Measurements from ENCODE around the gene CTNNA3.

CTNNA3 gene

DNA sequence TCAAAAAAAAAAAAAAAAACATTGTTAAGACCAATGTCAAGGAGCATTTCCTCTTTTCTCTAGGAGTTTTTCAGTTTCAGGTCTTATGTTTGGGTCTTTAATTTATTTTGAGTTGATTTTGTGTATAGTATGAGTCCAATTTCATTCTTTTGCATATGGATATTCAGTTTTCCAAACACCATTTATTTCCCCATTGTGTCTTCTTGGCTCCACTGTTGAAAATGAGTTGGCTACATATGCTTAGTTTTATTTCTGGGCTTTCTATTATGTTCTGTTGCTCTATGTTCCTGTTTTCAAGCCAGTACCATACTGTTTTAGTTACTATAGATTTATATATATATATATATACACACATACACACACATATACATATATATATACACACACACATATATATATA, 1506.7 kb downstream of the CTNNA3 start:
- no peak for DNase-seq

GRCh38 chr10:66187053-66187733, 1508.8 kb downstream of the CTNNA3 start:
- no peak for DNase-seq

DNA sequence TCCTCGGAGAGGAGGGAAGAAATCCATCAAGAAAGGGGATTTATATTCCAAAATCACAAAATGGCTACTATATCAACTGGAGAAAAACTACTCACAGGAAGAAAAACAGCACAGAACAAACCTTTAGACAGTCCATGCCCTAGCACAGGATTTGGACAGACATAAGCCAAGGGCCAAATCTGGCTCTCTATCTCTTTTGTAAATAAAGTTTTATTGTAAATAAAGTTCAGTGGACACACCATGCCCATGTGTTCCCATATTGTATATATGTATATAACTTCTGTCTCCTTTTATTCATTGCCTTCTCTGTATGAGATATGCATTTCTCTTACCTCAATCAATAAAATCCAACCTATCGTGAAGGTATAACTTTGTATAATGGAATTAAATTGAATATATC, 1513.0 kb downstream of the CTNNA3 start:
- no peak for DNase-seq

DNA sequence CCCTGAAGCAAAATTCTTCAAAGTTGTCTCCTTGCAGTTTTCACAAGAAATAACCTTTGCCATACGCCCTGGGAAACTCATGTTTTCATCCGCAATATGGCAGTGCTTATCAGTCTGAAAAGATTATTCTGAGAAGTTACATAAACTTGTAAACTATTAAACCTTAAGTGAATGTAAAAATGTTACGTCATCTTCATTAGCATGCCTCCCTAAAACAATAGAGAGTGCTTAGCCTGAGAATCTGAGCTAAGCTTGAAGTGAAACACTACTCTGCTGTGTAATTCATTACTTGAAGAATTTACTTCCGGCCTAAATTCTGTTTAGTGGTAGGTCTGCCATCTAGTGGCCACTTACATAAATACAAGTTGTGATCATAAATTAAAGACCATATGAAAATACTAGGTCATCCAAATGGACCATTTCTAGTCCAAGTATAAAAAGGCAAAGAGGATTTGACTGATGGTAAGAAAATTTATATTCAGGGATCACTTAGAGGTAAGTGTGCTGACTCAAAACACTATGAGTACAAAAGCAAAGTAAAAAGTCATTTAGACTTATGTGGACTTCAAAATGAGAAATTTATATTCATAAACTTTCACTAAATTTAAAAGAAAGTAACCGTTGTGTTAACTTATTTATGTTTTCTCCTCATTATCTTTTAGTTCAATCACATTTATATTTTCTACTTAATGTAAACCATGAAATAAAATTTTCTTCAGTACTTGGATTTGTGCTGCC, 1515.2 kb downstream of the CTNNA3 start:
- peak; percentile 20 to 74 (median 31) for DNase-seq

DNA sequence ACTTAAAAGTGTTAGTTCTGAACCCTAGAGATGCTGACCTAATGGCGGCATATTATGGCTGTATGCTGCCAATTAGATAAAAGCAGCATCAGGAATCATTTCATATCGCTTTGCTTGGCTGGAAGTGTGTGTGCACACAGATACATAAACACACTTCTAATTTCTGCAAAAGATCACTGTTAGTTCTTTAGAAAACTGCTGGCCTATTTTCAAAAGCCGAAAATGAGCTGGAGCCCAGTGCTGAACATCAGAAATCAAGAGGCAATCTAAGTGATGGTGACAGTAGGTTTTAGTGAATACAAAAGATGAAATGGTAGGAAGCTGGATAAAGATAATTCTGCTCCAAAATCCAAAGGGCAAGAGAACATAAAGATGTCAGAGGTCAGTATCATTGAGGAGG, 1516.0 kb downstream of the CTNNA3 start:
- no peak for DNase-seq

- no peak for DNase-seq
Observed at GRCh38 chr10:66176772-66177171, 1519.2 kb downstream of the CTNNA3 start.

DNA sequence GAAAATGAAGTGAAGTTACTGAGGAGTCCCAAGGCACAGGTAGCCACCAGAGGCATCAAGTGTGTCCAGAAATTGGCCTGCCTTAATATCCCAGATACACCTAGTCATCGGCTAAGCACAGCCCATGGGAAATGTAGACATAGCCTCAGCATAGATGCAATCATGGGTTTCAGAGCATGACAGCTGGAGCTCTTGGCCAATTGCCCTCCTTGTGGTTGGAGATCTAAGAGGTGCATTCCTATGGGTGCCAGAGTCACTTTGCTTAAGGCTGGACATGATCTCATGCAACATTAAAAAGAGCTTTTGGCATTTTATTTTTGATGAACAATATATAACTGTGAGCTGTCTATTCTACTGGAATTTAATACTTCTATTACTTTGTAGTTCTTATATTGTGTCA, 1528.2 kb downstream of the CTNNA3 start:
- no peak for DNase-seq

- no peak for DNase-seq
Observed at GRCh38 chr10:66162560-66163143, 1533.3 kb downstream of the CTNNA3 start.

- no peak for DNase-seq
Observed at GRCh38 chr10:66151346-66151745, 1544.6 kb downstream of the CTNNA3 start.

- peak in 1 of 3 experiments; percentile 0 for DNase-seq
Observed at GRCh38 chr10:66148312-66148711, 1547.7 kb downstream of the CTNNA3 start.

GRCh38 chr10:66144016-66144415, 1552.0 kb downstream of the CTNNA3 start:
- DNase-seq: no peak

DNA sequence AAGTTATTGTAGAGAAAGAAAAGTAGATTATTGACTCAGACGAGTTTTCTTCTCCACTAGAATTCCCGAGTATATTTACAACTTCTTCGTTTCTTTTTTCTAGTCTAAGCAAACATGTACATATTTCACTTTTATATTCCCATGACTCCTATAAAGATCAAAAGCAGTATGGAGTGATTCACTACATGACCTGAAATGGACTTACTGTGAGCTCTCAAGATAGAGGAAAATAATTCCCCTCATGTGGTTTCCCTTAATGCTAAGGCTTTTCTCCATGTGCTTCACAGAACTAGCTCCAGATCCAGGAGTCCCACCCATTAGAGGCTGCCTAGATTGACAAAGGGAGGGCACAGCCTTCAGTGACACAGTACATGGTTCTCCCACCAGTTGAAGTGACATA, 1593.2 kb downstream of the CTNNA3 start:
- no peak for DNase-seq

- peak in 1 of 3 experiments; percentile 13 for DNase-seq
Observed at GRCh38 chr10:66098595-66099480, 1597.2 kb downstream of the CTNNA3 start.

DNA sequence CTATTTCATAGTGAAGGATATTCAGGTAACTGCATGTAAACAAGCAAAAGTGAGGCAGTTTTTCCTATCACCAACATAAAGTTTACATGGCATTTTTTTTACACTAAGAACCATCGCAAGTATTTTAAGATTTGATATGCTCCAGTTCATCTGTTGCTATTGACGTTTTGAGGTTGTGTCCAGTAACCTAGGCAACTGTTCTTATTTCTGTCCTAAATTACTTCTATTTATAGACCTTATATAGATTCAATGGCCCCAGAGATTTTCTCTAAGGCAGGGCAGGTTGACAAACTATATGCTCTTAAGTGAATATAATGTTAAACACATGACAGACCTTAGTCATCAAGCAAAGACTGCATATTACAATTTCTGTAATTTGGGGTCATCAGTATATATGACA, 1600.4 kb downstream of the CTNNA3 start:
- no peak for DNase-seq

GRCh38 chr10:66085906-66086305, 1610.1 kb downstream of the CTNNA3 start:
- DNase-seq: no peak

DNA sequence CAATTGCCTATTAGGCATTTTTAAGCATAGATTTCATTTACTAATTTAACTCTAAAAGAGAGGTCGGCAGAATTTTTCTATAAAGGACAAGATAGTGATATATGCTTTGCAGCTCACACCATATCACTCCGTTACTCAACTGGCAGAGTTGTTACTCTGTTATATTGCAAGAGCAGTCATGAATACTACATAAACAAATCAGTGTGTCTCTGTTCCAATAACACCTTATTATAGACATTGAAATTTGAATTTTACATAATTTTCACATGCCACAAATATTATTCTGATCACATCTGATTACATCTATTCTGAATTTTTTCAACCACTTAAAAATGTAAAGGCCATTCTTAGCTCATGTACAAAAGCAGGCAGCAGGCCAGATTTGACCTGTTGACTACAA, 1624.1 kb downstream of the CTNNA3 start:
- no peak for DNase-seq

DNA sequence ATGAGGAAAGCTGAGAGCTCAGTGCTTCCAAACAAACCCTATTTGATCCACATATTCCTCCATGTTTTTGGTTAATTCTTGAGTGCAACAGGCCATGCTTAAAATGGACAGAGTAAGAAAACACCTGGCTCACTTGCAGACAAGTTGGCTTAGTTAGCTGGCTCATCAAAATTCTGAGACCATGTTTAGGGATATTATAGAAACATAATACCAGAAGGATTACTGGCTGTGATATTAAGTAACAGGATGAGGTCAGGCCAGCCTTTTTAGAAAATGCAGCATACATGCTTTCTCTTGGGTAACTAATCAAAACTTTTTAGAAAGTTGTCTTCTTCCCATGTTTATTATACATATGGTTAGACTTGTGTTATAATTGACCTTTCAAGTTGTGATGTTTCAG, 1637.4 kb downstream of the CTNNA3 start:
- no peak for DNase-seq

DNA sequence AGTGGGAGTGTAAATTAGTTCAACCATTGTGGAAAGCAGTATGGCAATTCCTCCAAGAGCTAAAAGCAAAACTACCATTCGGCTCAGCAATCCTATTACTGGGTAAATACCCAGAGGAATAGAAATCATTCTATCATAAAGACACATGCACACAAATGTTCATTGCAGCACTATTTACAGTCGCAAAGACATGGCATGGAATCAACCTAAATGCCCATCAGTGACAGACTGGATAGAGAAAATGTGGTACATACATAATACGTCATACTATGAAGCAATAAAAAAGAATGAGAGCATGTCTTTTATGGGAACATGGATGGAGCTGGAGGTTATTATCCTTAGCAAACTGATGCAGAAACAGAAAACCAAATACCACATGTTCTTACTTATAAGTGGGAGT, 1646.7 kb downstream of the CTNNA3 start:
- DNase-seq: no peak

GRCh38 chr10:66045859-66046258, 1650.1 kb downstream of the CTNNA3 start:
- no peak for DNase-seq

DNA sequence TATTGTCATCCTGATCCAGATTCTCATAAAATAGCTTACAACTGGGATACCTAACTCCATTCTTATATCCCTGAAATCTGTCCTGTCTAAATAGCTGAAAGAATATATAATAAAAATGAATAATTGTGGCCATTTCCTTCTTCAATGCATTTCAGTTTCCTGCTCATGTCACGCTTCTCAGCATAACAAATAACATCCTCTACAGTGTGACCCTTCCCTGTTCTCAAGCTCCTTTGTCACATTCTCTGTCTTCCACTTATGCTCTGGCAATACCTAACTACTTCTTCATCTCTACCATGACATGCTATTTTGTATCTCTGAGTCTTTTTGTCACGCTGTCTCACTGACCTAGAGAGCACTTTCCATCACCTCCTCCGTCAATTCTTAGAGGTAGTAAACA, 1654.2 kb downstream of the CTNNA3 start:
- no peak for DNase-seq

- no peak for DNase-seq
Observed at GRCh38 chr10:66038623-66039022, 1657.4 kb downstream of the CTNNA3 start.

GRCh38 chr10:66026321-66026720, 1669.7 kb downstream of the CTNNA3 start:
- DNase-seq: no peak

DNA sequence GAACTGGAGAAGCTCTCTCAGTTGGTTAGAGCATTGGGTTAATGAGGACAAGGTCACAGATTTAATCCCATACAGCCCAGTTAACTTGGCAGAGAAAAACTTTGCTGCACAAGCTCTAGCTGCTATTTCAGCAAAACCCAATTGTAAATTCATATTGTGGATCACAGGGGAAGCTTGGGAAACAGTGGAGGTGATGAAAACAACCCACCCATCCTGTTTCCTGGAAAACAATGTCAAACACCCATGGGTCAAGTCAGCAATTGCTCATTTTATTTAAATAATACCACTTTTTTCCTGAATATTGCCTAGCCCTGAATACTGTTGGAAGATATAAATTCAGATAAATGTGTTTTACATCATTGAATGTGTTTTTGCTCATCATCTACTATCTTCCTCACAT, 1670.8 kb downstream of the CTNNA3 start:
- DNase-seq: no peak

Measured in NCI-H1417 (cell line).